Hair follicle dermal papilla cell (primary cell): ENCODE measurements around the gene NME7. TPM values are rescaled to one million over a fixed set of nuclear protein-coding genes. Genes with fewer than 3 reads are reported as not detected.

Experiments used
- total RNA-seq: library from RNA; depleted of rRNA; stranded (reverse); fragments of >200 nt; gene quantifications from 2 replicates; pipeline ENCODE4 v1.2.3, GENCODE V29; 2012

Gene NME7, protein sequence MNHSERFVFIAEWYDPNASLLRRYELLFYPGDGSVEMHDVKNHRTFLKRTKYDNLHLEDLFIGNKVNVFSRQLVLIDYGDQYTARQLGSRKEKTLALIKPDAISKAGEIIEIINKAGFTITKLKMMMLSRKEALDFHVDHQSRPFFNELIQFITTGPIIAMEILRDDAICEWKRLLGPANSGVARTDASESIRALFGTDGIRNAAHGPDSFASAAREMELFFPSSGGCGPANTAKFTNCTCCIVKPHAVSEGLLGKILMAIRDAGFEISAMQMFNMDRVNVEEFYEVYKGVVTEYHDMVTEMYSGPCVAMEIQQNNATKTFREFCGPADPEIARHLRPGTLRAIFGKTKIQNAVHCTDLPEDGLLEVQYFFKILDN
- 17.0 and 27.8 TPM in 2 replicates for total RNA-seq

DNA sequence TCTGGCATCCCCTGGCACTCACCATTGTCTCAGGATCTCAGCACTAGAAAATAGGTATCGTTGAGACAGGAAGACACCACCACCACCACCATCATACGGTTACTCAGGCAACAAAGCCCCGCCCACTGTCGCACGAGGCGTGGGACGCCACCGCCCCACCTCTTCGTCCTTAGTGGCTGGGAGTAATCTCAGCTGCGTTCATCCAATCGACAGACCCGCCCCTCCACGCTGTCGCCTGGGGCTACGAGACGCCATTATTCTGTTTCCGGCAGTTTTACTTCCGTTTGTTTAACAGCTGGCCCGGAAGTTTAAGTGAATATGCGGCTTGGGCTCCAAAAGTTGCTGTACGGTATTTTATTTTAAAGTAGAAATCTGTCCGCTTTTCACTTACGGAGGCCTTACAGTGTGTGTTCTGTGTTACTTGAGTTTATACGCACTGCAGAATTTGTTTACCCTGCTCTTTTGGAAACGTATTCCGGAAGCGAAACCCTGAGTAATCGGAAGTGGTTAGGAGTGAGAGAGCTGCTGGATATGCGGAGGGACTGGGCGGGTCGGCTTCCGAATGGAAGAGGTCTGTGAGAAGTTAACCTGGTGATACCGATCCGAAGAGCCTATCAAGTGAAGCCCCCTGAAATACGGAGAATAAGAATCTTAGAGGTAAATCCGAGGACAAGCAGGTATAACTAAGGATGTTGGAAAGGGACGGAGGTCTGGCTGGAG lies at the start of gene NME7, which contains the start of gene BLZF1:
Gene NME7 (minus strand): TSS at position 112 of the 720 bp plus-strand sequence. CDS start 87 bp downstream, at position 25.
Gene BLZF1 (plus strand): TSS at position 510 of the 720 bp plus-strand sequence. CDS start 1,328 bp downstream, outside the sequence.

GRCh38 chr1:169106095-169106920 lies 261.3 kb downstream of the NME7 start, which contains the start of gene ATP1B1:
Gene ATP1B1, plus strand, starts transcription at chr1:169106690. Its CDS starts 140 bp downstream, at chr1:169106830.

Other genes starting within 250 kb of the NME7 start
- gene BLZF1, start 398 bp upstream of the NME7 start, total RNA-seq, result 36.9 and 38.5 TPM in 2 replicates
- 0.12 and 0.32 TPM in 2 replicates for gene CCDC181, start 59.7 kb upstream of the NME7 start, total RNA-seq
- 5.6 and 8.4 TPM in 2 replicates for gene SLC19A2, start 118.1 kb upstream of the NME7 start, total RNA-seq
- not detected in 2 replicates for gene F5, start 218.7 kb upstream of the NME7 start, total RNA-seq